Measurements from ENCODE around the gene RNASE7.
"Not testable (repeated sequence)": the region's sequence is repeated elsewhere in the genome, so short reads cannot be mapped to it uniquely, and the experiment has no call there.

Gene RNASE7, protein sequence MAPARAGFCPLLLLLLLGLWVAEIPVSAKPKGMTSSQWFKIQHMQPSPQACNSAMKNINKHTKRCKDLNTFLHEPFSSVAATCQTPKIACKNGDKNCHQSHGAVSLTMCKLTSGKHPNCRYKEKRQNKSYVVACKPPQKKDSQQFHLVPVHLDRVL

DNA sequence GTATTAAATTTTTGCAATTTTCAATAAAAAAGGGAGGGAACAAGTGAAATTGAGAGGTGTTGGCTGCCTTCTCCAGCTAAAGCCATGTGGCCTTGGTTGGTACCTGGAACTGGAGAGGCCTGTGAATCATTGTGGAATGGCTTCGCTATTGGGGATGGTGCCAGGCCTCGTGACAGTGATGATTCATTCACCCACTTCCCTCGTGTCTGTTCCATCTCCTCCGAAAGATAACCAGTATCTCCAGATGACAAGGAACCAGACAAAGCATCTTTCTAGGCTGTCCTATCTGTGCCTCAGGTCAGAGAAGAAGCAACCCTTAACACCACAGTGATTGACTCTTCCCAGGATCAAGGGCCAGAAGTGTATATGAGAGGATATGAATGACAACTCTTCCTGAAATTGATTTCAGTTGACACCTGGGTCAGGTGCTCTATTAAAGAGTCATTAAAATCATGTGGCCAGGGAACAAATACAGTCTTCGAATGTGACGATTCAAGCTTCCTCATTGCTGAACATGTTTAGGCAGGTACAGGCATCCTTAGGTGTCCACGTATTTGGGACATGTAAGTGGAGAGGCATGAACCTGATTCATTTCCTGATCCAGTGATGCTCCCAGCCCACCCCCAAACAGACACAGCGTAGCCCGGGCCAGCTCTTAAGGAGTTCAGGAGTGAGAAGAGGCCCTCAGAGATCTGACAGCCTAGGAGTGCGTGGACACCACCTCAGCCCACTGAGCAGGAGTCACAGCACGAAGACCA lies at the start of gene RNASE7:
Gene RNASE7 (plus strand): TSS at position 687 of the 758 bp plus-strand sequence. CDS start 631 bp downstream, outside the sequence.
- in situ Hi-C loops (cut with HindIII; ENCODE audit: low pct_ligation_motif_present, low pct_unique_long_range_greater_than_20kb, low sequenced_read_pairs), result no loop called here
- DNase-seq, result peak; percentile 8

GRCh38 chr14:20996521-20996920 lies 45.6 kb upstream of the RNASE7 start:
- no peak for DNase-seq
- in situ Hi-C loops (cut with HindIII; ENCODE audit: low pct_ligation_motif_present, low pct_unique_long_range_greater_than_20kb, low sequenced_read_pairs), result no loop called here

GRCh38 chr14:20997115-20997514 lies 45.0 kb upstream of the RNASE7 start:
- DNase-seq, result no peak
- in situ Hi-C loops (cut with HindIII; ENCODE audit: low pct_ligation_motif_present, low pct_unique_long_range_greater_than_20kb, low sequenced_read_pairs), result no loop called here

GRCh38 chr14:20997564-20997963 lies 44.6 kb upstream of the RNASE7 start:
- in situ Hi-C loops (cut with HindIII; ENCODE audit: low pct_ligation_motif_present, low pct_unique_long_range_greater_than_20kb, low sequenced_read_pairs), result no loop called here
- DNase-seq, result no peak

DNA sequence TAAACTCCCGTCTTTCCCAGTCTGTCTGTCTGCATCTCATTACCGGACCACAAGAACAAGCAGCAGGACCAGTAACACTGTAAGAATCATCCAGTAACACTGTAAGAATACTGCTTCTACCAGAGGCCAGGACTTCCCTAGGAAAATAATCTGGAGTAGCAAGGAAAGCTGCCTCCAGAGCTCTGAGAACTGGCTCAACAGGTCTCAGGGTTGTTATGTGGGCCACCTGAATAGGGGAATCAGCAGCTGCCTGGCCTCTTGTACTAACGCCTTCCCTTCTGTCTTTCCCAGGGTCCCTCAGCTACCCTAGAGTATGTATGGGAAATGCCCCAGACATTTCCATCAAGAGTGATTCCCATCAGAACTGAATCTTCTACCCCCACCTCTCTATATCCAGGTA lies 44.0 kb upstream of the RNASE7 start:
- in situ Hi-C loops (cut with HindIII; ENCODE audit: low pct_ligation_motif_present, low pct_unique_long_range_greater_than_20kb, low sequenced_read_pairs), result no loop called here
- DNase-seq, result no peak

- in situ Hi-C loops (cut with HindIII; ENCODE audit: low pct_ligation_motif_present, low pct_unique_long_range_greater_than_20kb, low sequenced_read_pairs), result no loop called here
Observed at GRCh38 chr14:20998674-20999366, 43.3 kb upstream of the RNASE7 start, which contains the start of gene SLC39A2. Gene SLC39A2 (plus strand): TSS chr14:20999293. CDS start chr14:20999447, 154 bp downstream.

GRCh38 chr14:20999591-20999990 lies 42.6 kb upstream of the RNASE7 start:
- in situ Hi-C loops (cut with HindIII; ENCODE audit: low pct_ligation_motif_present, low pct_unique_long_range_greater_than_20kb, low sequenced_read_pairs), result no loop called here
- no peak for DNase-seq

More at GRCh38 chr14:20998674-20999366, 43.3 kb upstream of the RNASE7 start, which contains the start of gene SLC39A2:
- peak; percentile 69 for DNase-seq

- in situ Hi-C loops (cut with HindIII; ENCODE audit: low pct_ligation_motif_present, low pct_unique_long_range_greater_than_20kb, low sequenced_read_pairs), result no loop called here
- no peak for DNase-seq
Observed at GRCh38 chr14:21001218-21001617, 40.9 kb upstream of the RNASE7 start.

GRCh38 chr14:21003788-21004346 lies 38.3 kb upstream of the RNASE7 start:
- in situ Hi-C loops (cut with HindIII; ENCODE audit: low pct_ligation_motif_present, low pct_unique_long_range_greater_than_20kb, low sequenced_read_pairs), result no loop called here

DNA sequence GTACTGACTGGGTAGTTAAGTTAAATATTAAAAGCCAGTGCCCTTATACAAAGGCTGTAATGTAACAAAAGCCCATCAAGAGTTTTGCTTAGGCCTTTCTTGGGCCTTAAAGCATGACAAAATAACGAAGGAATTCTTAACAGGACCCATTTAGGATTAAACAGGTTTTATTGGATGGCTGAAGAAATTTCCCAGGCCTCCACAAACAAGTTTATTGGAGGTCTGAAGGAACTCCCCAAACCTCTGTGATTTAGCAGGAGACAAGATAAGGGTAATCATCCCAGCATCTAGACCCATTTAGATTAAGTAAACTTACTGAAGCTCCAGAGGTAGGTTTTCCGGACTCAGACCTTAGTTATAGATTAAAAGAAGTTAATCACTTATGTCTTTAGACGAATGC lies 32.4 kb upstream of the RNASE7 start:
- in situ Hi-C loops (cut with HindIII; ENCODE audit: low pct_ligation_motif_present, low pct_unique_long_range_greater_than_20kb, low sequenced_read_pairs), result not testable (repeated sequence)

More at GRCh38 chr14:21003788-21004346, 38.3 kb upstream of the RNASE7 start:
- no peak for DNase-seq

DNA sequence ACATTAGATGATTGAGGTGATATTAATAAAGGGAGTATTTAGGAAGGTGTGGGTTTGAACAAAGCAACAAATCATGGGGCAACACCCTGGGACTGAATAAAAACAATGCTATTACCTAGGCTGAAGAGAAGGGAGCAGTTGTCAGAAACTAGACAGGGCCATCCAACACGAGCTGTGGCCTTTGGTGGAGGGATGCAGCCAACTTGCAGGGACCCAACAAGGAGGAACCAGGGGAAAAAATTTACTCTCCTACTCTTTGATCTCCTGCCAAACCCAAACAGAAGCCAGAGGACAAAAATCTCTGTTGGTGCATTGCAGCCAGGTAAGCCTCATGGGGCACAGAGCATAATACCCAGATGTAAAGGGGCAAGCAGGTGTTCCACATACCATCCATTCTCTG lies 31.0 kb upstream of the RNASE7 start:
- in situ Hi-C loops (cut with HindIII; ENCODE audit: low pct_ligation_motif_present, low pct_unique_long_range_greater_than_20kb, low sequenced_read_pairs), result no loop called here
- DNase-seq, result no peak

More for the DNA sequence above, 32.4 kb upstream of the RNASE7 start:
- DNase-seq, result not testable (repeated sequence)

DNA sequence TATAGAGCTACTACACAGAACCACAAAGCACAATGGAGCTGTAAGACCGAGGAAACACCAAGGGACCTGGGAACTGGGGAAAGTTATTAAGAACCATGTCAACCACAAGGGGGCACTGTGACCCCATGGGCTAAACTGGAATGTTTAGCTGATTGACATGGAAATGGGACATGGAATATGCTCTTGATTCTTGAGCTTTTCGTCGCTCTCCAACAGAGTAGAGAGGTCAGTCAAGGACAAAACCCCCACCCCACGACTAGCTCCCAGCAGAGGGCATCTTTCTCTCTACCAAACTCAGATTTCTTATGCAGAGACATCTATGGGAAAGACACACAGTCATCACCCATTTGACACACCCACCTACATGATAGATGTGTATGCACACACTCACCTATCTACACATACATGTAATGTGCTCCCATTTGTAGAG lies 27.4 kb upstream of the RNASE7 start:
- in situ Hi-C loops (cut with HindIII; ENCODE audit: low pct_ligation_motif_present, low pct_unique_long_range_greater_than_20kb, low sequenced_read_pairs), result no loop called here
- peak; percentile 75 for DNase-seq

DNA sequence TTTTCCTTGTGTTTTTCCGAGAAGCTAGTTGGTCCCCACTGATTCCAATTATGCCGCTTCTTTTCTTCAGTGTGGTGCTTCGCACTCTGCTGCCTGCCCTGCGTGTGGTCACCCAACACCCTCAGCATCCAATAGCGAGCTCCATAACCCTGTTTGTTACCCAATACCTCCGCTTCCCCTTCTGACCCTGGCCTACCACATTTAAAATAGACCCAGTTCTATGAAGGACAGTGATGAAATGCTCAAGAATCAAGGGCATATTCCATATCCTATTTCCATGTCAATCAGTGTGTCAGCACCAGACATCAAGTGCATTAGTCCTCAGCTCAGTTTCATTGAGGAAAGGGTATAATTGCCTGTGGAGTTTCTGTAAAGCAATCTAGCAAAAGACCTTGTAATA lies 26.9 kb upstream of the RNASE7 start:
- no peak for DNase-seq
- in situ Hi-C loops (cut with HindIII; ENCODE audit: low pct_ligation_motif_present, low pct_unique_long_range_greater_than_20kb, low sequenced_read_pairs), result no loop called here

DNA sequence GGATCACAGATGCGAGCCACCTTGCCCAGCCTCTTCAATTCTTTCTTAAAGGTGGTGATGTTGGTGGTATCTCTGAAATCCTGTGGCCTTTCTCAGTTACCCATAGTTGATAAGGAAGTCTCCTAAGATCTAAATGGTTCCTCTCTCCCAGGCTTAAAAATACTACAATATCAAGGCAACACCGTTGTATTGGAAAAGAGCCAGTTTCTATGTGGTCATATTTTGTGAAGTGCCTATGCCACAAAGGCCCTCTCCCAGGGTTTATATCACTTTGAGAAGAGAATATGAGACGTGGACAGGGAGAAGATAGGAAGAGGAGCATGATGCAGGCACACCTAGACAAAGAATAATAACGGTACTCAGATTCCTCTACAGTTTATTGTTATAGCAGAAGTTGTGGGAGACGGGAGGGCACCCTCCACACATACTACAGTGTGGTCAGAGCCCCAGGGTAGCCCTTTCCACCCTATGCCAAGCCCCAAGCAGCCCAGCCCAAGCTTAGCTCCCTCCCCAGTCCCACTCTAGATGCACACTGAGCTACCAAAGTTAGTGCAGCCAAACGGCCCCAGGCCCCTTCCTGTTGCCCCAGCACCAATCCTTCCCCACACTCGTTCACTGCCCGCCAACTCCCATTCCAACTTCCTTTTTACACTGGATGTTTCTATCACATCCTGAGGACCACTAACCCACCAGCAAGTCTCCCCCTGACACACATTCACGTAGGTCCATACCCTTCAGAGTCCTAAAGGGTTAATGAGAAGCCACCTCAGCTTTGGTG lies 25.6 kb upstream of the RNASE7 start:
- in situ Hi-C loops (cut with HindIII; ENCODE audit: low pct_ligation_motif_present, low pct_unique_long_range_greater_than_20kb, low sequenced_read_pairs), result no loop called here
- no peak for DNase-seq

DNA sequence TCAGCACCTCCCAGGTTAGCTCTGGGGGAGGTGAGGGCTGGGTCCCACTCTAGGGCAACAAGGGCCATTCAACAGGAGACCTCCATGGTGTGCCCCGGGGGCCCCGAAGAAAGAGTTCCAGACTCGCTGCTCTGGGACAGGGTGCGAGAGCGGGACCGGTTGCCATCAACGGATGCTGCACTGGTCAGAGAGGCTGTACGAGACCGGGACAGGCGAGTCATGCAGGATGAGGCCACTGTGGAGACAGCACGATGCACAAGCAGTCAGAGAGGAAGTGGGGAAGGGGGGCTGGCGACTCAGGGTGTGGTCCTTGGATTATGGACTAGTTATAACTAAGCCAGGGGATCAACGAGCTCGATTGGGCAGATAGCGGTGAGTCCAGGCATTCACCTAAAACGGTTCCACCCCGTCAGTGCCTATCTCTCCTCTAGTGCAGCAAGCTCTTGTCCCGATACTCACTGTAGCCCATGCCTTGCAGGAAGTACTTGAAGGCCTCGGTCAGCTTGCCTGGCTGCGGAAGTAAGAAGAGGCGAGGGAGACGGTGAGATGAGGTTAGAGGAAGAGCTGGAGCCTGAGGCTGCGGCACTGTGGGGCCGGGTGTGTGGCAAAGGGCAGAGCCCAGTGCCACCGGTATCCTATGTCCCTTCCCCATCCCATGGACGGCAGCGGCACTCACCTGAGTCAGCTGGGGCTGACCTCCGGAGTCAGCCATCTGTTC lies 24.5 kb upstream of the RNASE7 start:
- in situ Hi-C loops (cut with HindIII; ENCODE audit: low pct_ligation_motif_present, low pct_unique_long_range_greater_than_20kb, low sequenced_read_pairs), result no loop called here
- DNase-seq, result no peak

- in situ Hi-C loops (cut with HindIII; ENCODE audit: low pct_ligation_motif_present, low pct_unique_long_range_greater_than_20kb, low sequenced_read_pairs), result no loop called here
Observed at GRCh38 chr14:21018286-21018685, 23.9 kb upstream of the RNASE7 start.

DNA sequence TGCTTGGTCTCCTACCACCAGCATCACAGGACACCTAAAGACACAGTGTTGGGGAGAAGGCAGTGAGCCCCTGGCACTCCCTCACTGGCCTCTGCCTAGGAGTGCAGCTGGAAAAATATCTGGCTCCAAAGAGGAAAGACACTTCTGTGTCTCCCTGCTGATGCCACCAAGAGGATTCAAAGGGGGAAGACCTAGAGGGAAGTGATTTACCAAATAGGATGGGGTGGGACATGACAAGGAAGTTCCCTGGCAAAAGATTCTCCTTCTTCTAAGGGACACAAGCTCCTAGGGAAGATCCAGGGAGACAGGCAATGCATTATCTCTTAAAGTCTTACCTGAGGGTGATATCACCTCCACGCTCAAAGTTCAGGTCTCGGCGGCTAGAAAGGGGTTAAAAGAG lies 23.4 kb upstream of the RNASE7 start:
- in situ Hi-C loops (cut with HindIII; ENCODE audit: low pct_ligation_motif_present, low pct_unique_long_range_greater_than_20kb, low sequenced_read_pairs), result no loop called here

More at GRCh38 chr14:21018286-21018685, 23.9 kb upstream of the RNASE7 start:
- no peak for DNase-seq

DNA sequence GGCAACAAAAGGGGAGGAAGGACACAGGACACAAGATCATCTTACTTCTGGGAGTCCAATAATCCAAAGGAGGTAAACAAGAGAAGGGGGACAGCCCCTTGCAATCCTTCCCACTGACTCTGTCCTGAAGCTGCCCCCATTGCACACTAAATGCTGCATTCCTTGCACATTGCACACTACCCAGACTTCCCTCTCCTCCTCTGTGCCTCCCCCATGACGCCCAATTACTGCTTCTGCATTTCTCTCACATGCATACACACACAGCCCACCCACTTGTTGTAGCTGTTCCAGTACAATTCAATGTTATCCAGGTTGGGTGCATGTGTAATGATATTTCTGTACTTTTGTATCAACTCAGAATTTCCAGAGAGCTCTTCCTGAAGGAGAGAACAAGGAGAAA lies 22.8 kb upstream of the RNASE7 start:
- DNase-seq, result no peak
- in situ Hi-C loops (cut with HindIII; ENCODE audit: low pct_ligation_motif_present, low pct_unique_long_range_greater_than_20kb, low sequenced_read_pairs), result no loop called here

More for the DNA sequence above, 23.4 kb upstream of the RNASE7 start:
- DNase-seq, result no peak

Measured in ACHN (cell line).